ENCODE results near the gene SURF1. TPM values are rescaled to one million over a fixed set of nuclear protein-coding genes. Genes with fewer than 3 reads are reported as not detected.

The SURF1 gene
- total and polyA plus RNA-seq, 9 of the 15 experiments (the other 6 are each of a cell fraction or from before 2014, with no cell fraction given) = 16.1 to 31.3 (median 20.9) TPM

DNA sequence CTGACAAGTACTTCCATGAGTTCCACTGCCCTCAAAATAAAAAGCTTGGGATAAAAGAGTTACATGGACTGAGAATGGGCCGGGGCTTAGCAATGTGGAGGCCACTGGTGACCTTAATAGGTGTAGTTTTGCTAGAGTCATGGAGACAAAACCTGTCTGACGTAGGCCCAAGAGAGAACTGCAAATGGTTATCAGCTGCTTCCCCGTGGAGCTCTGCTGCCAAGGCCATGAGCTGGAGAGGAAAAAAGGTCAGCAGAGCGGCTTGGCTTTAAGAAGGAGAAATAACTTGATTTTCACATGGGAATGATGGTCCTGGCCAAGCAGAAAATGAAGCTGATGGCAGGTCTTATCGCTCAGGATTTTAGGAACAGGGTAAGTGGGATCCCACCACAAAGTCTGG is 16.6 kb downstream of the SURF1 start (continued):
- TF ChIP-seq, protein P1, sequence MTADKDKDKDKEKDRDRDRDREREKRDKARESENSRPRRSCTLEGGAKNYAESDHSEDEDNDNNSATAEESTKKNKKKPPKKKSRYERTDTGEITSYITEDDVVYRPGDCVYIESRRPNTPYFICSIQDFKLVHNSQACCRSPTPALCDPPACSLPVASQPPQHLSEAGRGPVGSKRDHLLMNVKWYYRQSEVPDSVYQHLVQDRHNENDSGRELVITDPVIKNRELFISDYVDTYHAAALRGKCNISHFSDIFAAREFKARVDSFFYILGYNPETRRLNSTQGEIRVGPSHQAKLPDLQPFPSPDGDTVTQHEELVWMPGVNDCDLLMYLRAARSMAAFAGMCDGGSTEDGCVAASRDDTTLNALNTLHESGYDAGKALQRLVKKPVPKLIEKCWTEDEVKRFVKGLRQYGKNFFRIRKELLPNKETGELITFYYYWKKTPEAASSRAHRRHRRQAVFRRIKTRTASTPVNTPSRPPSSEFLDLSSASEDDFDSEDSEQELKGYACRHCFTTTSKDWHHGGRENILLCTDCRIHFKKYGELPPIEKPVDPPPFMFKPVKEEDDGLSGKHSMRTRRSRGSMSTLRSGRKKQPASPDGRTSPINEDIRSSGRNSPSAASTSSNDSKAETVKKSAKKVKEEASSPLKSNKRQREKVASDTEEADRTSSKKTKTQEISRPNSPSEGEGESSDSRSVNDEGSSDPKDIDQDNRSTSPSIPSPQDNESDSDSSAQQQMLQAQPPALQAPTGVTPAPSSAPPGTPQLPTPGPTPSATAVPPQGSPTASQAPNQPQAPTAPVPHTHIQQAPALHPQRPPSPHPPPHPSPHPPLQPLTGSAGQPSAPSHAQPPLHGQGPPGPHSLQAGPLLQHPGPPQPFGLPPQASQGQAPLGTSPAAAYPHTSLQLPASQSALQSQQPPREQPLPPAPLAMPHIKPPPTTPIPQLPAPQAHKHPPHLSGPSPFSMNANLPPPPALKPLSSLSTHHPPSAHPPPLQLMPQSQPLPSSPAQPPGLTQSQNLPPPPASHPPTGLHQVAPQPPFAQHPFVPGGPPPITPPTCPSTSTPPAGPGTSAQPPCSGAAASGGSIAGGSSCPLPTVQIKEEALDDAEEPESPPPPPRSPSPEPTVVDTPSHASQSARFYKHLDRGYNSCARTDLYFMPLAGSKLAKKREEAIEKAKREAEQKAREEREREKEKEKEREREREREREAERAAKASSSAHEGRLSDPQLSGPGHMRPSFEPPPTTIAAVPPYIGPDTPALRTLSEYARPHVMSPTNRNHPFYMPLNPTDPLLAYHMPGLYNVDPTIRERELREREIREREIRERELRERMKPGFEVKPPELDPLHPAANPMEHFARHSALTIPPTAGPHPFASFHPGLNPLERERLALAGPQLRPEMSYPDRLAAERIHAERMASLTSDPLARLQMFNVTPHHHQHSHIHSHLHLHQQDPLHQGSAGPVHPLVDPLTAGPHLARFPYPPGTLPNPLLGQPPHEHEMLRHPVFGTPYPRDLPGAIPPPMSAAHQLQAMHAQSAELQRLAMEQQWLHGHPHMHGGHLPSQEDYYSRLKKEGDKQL (CRISPR knock-in tag; IDR thresholded peaks at IDR 0.05; ENCODE audit: borderline replicate concordance) = no peak
- TF ChIP-seq MAFK (IDR thresholded peaks at IDR 0.05; ENCODE audit: low read length) (no peak), KLF6 (CRISPR knock-in tag; IDR thresholded peaks at IDR 0.05; ENCODE audit: borderline replicate concordance) (no peak), IFI16 (CRISPR knock-in tag; IDR thresholded peaks at IDR 0.05) (no peak), NFE2L1 (tag; IDR thresholded peaks at IDR 0.05; ENCODE audit: borderline replicate concordance, low read depth) (no peak), ZNF146 (CRISPR knock-in tag; IDR thresholded peaks at IDR 0.05; ENCODE audit: unreplicated experiment) (no peak)
